Epidermal melanocyte (primary cell): ENCODE data around the gene SUV39H1.

Experiments
- DNase-seq: peaks from one replicate; pipeline ENCODE4 v3.0.0; 2011; ENCODE audit warnings: low spot score; ENCODE audit not compliant: insufficient read length

The SUV39H1 gene

GRCh38 chrX:48714573-48714972 is 18.0 kb downstream of the SUV39H1 start:
- DNase-seq: no peak

GRCh38 chrX:48715072-48715471 is 18.5 kb downstream of the SUV39H1 start:
- DNase-seq: no peak

GRCh38 chrX:48715876-48716502 is 19.5 kb downstream of the SUV39H1 start:
- no peak for DNase-seq

- DNase-seq: no peak
Measured at GRCh38 chrX:48719958-48720357, 23.4 kb downstream of the SUV39H1 start.

DNA sequence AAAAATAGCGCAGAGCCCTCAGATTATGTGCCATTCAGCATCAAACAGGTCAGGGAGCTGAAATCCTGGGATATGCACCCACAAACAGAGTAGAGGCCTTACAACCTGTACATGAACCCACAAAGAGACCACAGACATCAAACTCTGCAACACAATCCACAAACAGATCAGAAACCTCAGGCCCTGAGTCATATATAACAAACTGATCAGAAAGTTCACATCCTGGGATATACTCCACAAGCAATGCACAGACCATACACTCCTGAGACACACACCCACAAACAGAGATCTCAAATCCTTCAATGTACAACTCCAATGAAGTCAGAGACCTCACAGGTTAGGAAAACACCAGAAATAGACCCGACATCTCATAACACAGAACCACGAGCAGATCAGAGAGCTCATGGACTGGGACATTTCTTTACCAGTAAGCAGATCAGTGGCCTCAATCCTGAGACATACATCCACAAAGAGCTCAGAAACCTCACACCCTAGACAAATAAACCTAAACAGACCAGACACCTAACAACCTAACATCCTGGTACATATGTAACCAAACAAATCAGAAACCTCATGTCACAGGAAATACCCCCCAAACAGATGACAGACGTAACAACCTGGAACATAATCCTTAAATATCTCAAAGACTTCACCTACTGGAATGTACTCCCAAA is 24.2 kb downstream of the SUV39H1 start:
- no peak for DNase-seq

GRCh38 chrX:48721916-48722315 is 25.4 kb downstream of the SUV39H1 start:
- DNase-seq: no peak

GRCh38 chrX:48726596-48726995 is 30.1 kb downstream of the SUV39H1 start:
- no peak for DNase-seq

DNA sequence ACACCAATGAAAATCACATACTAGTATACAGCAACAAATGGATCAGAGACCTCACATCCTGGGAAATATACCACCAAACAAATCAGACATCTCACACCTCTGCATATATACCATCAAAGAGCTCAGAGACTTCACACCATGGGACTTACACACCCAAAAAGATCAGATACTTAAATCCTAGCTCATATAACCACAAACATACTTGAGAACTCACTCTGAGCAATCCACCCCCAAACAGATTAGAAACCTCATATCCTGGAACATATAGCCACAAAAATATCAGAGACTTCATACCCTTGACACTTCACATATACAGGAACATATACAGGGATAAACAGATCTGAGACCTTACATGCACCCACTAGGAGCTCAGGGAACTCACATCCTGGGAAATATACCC is 32.1 kb downstream of the SUV39H1 start:
- DNase-seq: no peak

- no peak for DNase-seq
Measured at GRCh38 chrX:48736303-48736702, 39.8 kb downstream of the SUV39H1 start.

DNA sequence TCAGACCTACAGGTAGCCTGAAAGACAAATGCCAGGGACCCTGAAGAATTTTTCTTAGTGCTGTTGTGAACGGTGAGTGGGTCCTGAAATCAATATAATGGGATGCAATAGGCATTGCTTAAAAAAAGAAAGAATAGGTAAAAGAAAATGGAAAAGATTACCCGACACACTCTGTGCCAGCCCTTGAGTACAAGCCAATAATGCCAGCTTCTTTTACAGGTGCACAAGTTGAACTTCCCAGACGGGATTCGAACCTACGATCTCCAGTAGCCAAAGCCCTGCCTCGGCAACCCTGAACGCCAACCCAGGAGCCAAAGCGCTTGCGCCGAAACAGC is 40.3 kb downstream of the SUV39H1 start:
- no peak for DNase-seq

DNA sequence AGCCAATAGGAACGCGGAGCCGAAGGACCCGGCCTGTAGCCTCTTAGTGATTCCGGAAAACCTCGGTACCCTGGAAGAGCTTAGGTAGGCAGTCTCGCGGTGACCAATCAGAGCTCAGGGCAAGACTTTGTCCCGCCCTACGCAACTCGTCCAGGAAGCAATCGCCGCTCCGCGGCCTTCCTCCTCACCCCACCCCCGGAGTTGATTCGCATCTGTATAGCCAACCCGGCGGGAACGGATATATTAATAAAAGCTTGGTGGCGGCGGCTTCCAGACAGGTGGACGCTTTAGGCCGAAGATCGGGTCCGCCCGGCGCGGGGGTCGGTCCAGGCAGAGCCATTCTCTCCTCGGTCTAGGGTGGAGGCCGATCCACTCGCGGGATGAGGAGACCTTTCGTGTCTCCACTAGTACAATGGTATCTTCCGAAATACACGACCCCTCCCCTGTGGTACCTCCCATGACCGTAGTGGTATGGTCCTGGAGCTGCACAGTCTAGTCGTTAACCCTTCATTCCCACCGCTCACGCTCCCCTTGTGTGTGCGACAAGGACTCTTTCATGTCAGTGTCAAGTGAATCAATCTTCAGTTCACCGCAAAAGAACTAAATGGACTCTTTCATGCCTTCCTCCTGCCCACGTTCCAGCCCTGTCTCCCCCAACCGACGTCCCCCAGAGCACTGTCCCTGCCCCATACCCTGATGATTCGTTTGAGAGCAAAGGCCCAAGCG is 40.8 kb downstream of the SUV39H1 start:
- DNase-seq: peak; percentile 78

GRCh38 chrX:48737940-48738339 is 41.4 kb downstream of the SUV39H1 start:
- no peak for DNase-seq

GRCh38 chrX:48741834-48742233 is 45.3 kb downstream of the SUV39H1 start:
- no peak for DNase-seq

DNA sequence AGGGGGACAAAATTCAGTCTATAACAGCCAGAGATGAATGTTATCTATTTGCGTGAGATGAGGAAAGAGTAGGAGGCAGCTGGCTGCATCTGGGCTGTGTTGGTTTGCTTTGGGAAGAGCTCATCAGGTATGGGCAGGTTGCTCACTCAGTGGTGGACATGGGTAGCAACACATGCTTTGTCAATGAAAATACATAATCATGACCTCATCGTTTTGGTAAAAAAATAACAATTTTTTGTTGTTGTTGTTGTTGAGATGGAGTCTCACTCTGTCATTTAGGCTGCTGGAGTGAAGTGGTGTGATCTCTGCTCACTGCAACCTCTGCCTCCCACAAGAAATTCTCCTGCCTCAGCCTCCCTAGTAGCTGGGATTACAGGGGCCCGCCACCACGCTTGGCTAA is 48.7 kb downstream of the SUV39H1 start:
- DNase-seq: no peak

DNA sequence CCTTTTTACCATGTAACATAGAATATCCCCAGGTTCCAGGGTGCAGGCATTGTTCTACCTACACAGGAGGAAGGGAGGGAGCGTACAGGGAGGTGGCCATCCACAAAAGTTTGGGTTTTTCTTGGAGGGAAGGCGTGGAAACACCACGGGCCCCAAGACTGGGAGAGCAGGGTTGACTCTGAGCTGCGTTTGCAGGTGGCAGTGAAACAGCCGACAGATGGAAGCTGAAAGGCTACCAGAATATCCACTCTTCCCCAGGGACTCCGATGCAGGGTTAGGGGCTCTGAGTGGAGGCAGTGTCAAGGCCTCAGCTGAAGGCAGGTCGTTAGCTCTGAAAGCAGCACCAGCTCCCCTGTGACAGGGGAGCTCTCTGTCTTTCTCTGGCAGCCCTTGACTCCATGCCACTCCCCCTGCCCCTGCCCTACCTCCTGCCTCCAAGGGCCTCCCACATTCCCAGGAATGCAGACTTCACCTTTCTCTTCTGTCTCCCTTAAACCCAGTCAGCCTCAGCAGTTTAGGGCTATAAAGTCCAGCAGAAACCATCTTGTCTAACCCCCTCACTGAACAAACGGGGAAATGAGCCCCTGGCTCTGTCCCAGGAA is 51.0 kb downstream of the SUV39H1 start:
- no peak for DNase-seq

- DNase-seq: no peak
Measured at GRCh38 chrX:48749182-48749581, 52.6 kb downstream of the SUV39H1 start.

GRCh38 chrX:48751343-48751742 is 54.8 kb downstream of the SUV39H1 start:
- no peak for DNase-seq

DNA sequence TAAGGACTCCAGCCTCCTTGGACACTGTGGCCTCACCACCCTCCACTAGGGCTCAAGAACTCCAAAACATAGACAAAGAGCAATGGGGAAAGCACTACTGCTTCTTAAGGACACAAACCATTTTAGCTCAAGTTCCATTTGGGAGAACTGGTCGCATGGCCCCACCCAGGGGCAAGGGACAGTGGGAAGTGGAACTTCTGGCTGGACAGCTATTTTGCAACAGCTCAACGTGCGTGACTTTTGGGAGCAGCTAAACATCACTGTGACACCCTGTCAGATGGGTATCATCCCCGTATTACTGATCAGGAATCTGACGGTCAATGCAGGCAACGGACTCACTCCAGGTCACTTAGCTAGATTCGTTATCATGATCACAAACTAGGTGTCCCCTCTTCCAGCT is 56.0 kb downstream of the SUV39H1 start:
- no peak for DNase-seq

DNA sequence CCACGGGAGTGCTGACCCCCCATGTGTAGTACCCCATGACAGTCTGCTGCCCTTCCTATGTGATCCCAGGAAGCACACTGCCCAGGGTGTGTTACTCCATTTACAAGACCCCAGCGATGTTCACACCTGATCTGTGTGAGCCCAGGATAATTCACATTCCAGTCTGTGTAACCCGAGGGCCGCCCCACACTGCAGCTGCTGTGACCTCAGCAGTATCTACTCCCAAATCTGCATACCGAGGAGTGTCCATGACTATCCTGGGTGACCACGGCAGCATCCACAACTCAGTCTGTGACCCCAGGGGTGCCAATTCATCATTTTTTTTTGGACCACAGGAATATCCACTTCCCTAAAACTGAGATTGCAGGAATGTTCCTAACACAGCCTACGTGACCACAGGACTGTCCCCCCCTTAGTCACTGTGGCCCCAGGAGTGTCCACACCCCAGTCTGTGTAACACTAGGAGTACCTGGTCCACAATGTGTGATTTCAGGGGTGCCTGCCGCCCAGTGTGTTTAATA is 57.2 kb downstream of the SUV39H1 start:
- no peak for DNase-seq

DNA sequence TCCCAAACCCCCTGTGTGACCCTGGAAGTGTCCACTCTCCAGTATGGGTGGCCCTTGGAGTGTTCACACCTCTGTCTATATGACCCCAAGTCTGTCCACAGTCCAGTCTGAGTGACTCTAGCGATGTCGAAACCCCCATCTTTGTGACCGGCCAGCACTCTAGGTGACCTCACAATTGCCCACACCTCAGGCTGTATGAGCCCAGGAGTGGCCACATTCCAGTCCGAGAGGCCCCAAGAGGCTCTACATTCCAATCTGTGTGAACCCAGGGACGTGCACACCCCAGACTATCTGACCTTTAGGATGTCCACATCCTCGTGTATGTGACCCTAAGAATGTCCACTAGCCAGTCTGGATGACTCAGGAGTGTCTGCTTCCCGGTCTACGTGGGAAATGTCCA is 57.7 kb downstream of the SUV39H1 start:
- no peak for DNase-seq
